HL-60 (cell line): Measurements from ENCODE around the gene CYSRT1.

ENCODE experiments used
- POLR2AphosphoS5 ChIP-seq: IDR thresholded peaks from 2 replicates; pipeline ENCODE4 v1.6.1; 2012; ENCODE audit warnings: low read depth
- SPI1 ChIP-seq: IDR thresholded peaks from 2 replicates; pipeline ENCODE4 v1.6.1; 2012; ENCODE audit warnings: low read depth, mild to moderate bottlenecking, borderline replicate concordance
- TF ChIP-seq, protein P1 (sequence below): IDR thresholded peaks from one replicate; pipeline ENCODE4 v1.5.1; 2011; ENCODE audit warnings: low read length, control low read depth, inconsistent platforms; ENCODE audit not compliant: insufficient read depth
- TF ChIP-seq, protein P2 (sequence below): IDR thresholded peaks from 2 replicates; pipeline ENCODE4 v1.6.1; 2012; ENCODE audit warnings: low read depth; ENCODE audit not compliant: insufficient replicate concordance

DNA sequence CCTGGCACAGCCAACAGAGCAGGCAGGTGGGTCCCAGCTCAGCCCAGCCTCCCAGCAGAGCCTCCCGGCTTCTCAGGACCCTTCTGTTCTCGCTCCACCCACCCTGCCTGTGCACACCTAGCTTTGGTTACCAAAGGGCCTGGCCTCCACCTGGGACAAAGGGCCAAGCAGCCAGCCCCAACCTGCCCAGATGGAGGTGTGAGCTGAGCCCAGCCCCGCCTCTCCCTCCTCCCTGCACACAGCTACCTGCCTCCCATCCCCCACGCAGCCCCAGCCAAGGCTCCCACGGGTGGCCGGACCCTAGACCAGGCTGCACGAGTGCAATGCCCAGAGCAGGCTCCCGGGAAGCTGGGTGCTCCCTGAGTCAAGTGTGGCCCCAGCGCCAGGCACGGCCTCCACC is 30.1 kb upstream of the CYSRT1 start:
- TF ChIP-seq, protein P1, sequence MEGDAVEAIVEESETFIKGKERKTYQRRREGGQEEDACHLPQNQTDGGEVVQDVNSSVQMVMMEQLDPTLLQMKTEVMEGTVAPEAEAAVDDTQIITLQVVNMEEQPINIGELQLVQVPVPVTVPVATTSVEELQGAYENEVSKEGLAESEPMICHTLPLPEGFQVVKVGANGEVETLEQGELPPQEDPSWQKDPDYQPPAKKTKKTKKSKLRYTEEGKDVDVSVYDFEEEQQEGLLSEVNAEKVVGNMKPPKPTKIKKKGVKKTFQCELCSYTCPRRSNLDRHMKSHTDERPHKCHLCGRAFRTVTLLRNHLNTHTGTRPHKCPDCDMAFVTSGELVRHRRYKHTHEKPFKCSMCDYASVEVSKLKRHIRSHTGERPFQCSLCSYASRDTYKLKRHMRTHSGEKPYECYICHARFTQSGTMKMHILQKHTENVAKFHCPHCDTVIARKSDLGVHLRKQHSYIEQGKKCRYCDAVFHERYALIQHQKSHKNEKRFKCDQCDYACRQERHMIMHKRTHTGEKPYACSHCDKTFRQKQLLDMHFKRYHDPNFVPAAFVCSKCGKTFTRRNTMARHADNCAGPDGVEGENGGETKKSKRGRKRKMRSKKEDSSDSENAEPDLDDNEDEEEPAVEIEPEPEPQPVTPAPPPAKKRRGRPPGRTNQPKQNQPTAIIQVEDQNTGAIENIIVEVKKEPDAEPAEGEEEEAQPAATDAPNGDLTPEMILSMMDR, result no peak
- TF ChIP-seq POLR2AphosphoS5 (no peak), SPI1 (no peak)
- TF ChIP-seq, protein P2, sequence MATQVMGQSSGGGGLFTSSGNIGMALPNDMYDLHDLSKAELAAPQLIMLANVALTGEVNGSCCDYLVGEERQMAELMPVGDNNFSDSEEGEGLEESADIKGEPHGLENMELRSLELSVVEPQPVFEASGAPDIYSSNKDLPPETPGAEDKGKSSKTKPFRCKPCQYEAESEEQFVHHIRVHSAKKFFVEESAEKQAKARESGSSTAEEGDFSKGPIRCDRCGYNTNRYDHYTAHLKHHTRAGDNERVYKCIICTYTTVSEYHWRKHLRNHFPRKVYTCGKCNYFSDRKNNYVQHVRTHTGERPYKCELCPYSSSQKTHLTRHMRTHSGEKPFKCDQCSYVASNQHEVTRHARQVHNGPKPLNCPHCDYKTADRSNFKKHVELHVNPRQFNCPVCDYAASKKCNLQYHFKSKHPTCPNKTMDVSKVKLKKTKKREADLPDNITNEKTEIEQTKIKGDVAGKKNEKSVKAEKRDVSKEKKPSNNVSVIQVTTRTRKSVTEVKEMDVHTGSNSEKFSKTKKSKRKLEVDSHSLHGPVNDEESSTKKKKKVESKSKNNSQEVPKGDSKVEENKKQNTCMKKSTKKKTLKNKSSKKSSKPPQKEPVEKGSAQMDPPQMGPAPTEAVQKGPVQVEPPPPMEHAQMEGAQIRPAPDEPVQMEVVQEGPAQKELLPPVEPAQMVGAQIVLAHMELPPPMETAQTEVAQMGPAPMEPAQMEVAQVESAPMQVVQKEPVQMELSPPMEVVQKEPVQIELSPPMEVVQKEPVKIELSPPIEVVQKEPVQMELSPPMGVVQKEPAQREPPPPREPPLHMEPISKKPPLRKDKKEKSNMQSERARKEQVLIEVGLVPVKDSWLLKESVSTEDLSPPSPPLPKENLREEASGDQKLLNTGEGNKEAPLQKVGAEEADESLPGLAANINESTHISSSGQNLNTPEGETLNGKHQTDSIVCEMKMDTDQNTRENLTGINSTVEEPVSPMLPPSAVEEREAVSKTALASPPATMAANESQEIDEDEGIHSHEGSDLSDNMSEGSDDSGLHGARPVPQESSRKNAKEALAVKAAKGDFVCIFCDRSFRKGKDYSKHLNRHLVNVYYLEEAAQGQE, result no peak
